HCT116 (cell line): ENCODE results near the gene CGNL1. TPM values are rescaled to one million over a fixed set of nuclear protein-coding genes. Genes with fewer than 3 reads are reported as not detected.
A peak's percentile ranks its signal among the peaks of the same experiment; 100 is the strongest.

Source experiments
- ATAC-seq: fragments of 200-7000 bp; cut with Tn5 transposase; 2 replicates; pipeline ENCODE4 v1.9.1; 2020; ENCODE audit warnings: mild to moderate bottlenecking, moderate library complexity
- BruUV-seq: library from RNA; stranded (reverse); fragments of 400-500 nt; replicated peaks from 2 replicates; lab custom pipeline; 2021; lab: Mats Ljungman, UMichigan
- CTCF ChIA-PET: fragments of 300-600 bp; sonication (Branson Sonifier 250); formaldehyde crosslinking; loops from one replicate; lab custom pipeline; 2021; ENCODE audit warnings: antibody characterized with exemption; lab: Charles Lee
- POLR2A ChIA-PET: fragments of 300-600, 350-600 bp; sonication (Branson Sonifier 250); formaldehyde crosslinking; loops from one replicate; lab custom pipeline; 2021; ENCODE audit warnings: antibody characterized with exemption; lab: Charles Lee
- RAD21 ChIA-PET, 2 experiments: fragments of 300-600 bp; sonication (Branson Sonifier 250); formaldehyde crosslinking; loops; one replicate each; lab custom pipeline; 2023; ENCODE audit warnings: low total read pairs in 2 of 2; ENCODE audit not compliant: uncharacterized antibody in 2 of 2, unreplicated experiment in 2 of 2, low non-redundant PET in 1 of 2; lab: Charles Lee
- DNase-seq: peaks from one replicate; pipeline ENCODE4 v3.0.0-alpha.2; 2010; ENCODE audit warnings: low read depth, low spot score
- H2AFZ ChIP-seq: fragments of 200-600 bp; shearing (Covaris generic), sonication (generic); 2 replicates; pipeline ENCODE4 v1.6.1; 2017; ENCODE audit warnings: low read depth, mixed run types, mixed read lengths, antibody characterized with exemption, low read length; ENCODE audit not compliant: poor library complexity, severe bottlenecking
- H3K27ac ChIP-seq: 2 replicates; pipeline ENCODE4 v1.5.1; 2012; ENCODE audit warnings: low read depth, low read length
- H3K27me3 ChIP-seq: fragments of 200-600 bp; sonication (generic); 2 replicates; pipeline ENCODE4 v1.6.1; 2016; ENCODE audit warnings: mixed run types, low read length, mixed read lengths; ENCODE audit not compliant: insufficient read depth
- H3K36me3 ChIP-seq, 2 experiments: fragments of 200-500 bp in 1 of 2; fragments of 200-600 bp in 1 of 2; sonication (Bioruptor generic) in 1 of 2; sonication (generic) in 1 of 2; 2 replicates each; pipeline versions ENCODE4 v1.5.1 to v1.6.1; 2014 to 2016; ENCODE audit warnings: low read length in 2 of 2, inconsistent platforms in 1 of 2, mixed read lengths in 1 of 2, mixed run types in 1 of 2; ENCODE audit not compliant: insufficient read depth in 2 of 2, control insufficient read depth in 1 of 2
- H3K4me1 ChIP-seq, 2 experiments: fragments of 200-600 bp in 1 of 2; sonication (generic) in 1 of 2; 2 replicates each; pipeline versions ENCODE4 v1.5.1 to v1.6.1; 2012 to 2017; ENCODE audit warnings: low read length in 2 of 2, inconsistent platforms in 1 of 2, mild to moderate bottlenecking in 1 of 2, mixed read lengths in 1 of 2, mixed run types in 1 of 2, moderate library complexity in 1 of 2; ENCODE audit not compliant: insufficient read depth in 2 of 2, control insufficient read depth in 1 of 2
- H3K4me2 ChIP-seq: fragments of 200-600 bp; sonication (generic); 2 replicates; pipeline ENCODE4 v1.6.1; 2017; ENCODE audit warnings: mixed run types, low read length, mixed read lengths
- H3K4me3 ChIP-seq, 2 experiments: fragments of 200-600 bp in 1 of 2; sonication (generic) in 1 of 2; replicated peaks in 1 of 2; 2 replicates each; pipeline ENCODE4 v1.5.1; 2011 to 2016; ENCODE audit warnings: low read length in 2 of 2, control low read depth in 1 of 2, low read depth in 1 of 2, mild to moderate bottlenecking in 1 of 2, mixed read lengths in 1 of 2, mixed run types in 1 of 2
- H3K79me2 ChIP-seq: fragments of 200-600 bp; sonication (generic); 2 replicates; pipeline ENCODE4 v1.6.1; 2017; ENCODE audit warnings: mild to moderate bottlenecking, mixed run types, low read length, moderate library complexity, mixed read lengths; ENCODE audit not compliant: insufficient read depth
- H3K9ac ChIP-seq: fragments of 200-600 bp; sonication (generic); 2 replicates; pipeline ENCODE4 v1.6.1; 2016; ENCODE audit warnings: low read length, mixed read lengths
- H3K9me2 ChIP-seq: fragments of 200-600 bp; sonication (generic), shearing (Covaris generic); 2 replicates; pipeline ENCODE4 v1.6.1; 2017; ENCODE audit warnings: mixed run types, mild to moderate bottlenecking, moderate library complexity; ENCODE audit not compliant: insufficient read depth
- H3K9me3 ChIP-seq, 2 experiments: fragments of 200-500 bp in 1 of 2; fragments of 200-600 bp in 1 of 2; sonication (Bioruptor generic) in 1 of 2; sonication (generic) in 1 of 2; 2 replicates each; pipeline ENCODE4 v1.6.1; 2014 to 2017; ENCODE audit warnings: low read length in 2 of 2, mixed read lengths in 2 of 2, inconsistent platforms in 1 of 2, low read depth in 1 of 2, mild to moderate bottlenecking in 1 of 2, mixed run types in 1 of 2, moderate library complexity in 1 of 2; ENCODE audit not compliant: control insufficient read depth in 1 of 2, insufficient read depth in 1 of 2
- H4K20me1 ChIP-seq: fragments of 200-600 bp; sonication (generic), shearing (Covaris generic); 2 replicates; pipeline ENCODE4 v1.6.1; 2017; ENCODE audit warnings: mixed run types, mild to moderate bottlenecking, moderate library complexity; ENCODE audit not compliant: insufficient read depth
- CBX3 ChIP-seq: IDR thresholded peaks from 2 replicates; pipeline ENCODE4 v1.6.1; 2012; ENCODE audit warnings: low read depth
- EGR1 ChIP-seq: IDR thresholded peaks from 2 replicates; pipeline ENCODE4 v1.6.1; 2012; ENCODE audit warnings: low read depth
- ELF1 ChIP-seq: IDR thresholded peaks from 2 replicates; pipeline ENCODE4 v1.6.1; 2012; ENCODE audit warnings: low read depth, borderline replicate concordance
- EZH2phosphoT487 ChIP-seq: fragments of 200-600 bp; IDR thresholded peaks from 2 replicates; pipeline ENCODE4 v1.6.1; 2018; ENCODE audit warnings: antibody characterized with exemption, borderline replicate concordance
- FOSL1 ChIP-seq: IDR thresholded peaks from 2 replicates; pipeline ENCODE4 v1.6.1; 2012; ENCODE audit warnings: low read depth
- RAD21 ChIP-seq: IDR thresholded peaks from 2 replicates; pipeline ENCODE4 v1.6.1; 2012; ENCODE audit warnings: low read depth, mild to moderate bottlenecking
- SIN3A ChIP-seq: IDR thresholded peaks from 2 replicates; pipeline ENCODE4 v1.6.1; 2012; ENCODE audit warnings: low read depth
- TCF7L2 ChIP-seq: IDR thresholded peaks from 2 replicates; pipeline ENCODE4 v1.7.0; 2011; ENCODE audit warnings: borderline replicate concordance, inconsistent platforms; ENCODE audit not compliant: insufficient read depth, insufficient read length; ENCODE audit errors: extremely low read depth
- intact Hi-C: fragments of 100-400 bp; cut with micrococcal nuclease; formaldehyde crosslinking; loops from 2 replicates; pipeline ENCODE4 v1.10.0; 2022
- total RNA-seq: library from RNA; stranded (reverse); gene quantifications from one replicate; pipeline ENCODE4 v1.2.1, GENCODE V29; 2021; ENCODE audit not compliant: unreplicated experiment
- TF ChIP-seq, protein P1 (sequence below), 3 experiments: fragments of 200-600 bp in 1 of 3; sonication (generic) in 1 of 3; IDR thresholded peaks in 2 of 3; conservative IDR thresholded peaks in 1 of 3; 2 replicates each; pipeline ENCODE4 v1.5.1; 2012 to 2017; ENCODE audit warnings: low read depth in 2 of 3, low read length in 2 of 3, antibody characterized with exemption in 1 of 3, borderline replicate concordance in 1 of 3, control low read depth in 1 of 3, mild to moderate bottlenecking in 1 of 3, mixed read lengths in 1 of 3, mixed run types in 1 of 3, moderate library complexity in 1 of 3; ENCODE audit not compliant: insufficient read depth in 1 of 3

CGNL1 gene
- total RNA-seq, 1 experiment from 2014 or later = 2.2 TPM

DNA sequence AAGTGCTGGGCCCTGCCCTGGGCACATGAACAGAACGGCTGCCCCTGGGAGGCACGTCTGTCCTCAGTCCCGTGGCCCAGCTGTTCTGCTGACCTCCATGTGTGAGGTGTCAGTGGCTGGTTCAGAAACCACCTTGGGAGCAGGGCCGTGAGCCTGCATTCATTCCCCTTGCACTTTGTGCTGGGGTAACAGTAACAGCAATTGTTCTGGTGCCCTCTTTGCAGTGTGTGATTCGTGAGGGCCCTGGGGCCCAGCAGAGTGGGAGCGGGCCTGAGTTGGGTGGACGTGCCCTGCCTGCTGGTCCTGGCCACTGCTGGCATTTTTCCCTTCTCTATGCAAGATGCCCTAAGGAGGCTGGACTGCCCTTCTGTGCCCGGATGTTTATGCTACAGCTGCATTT is 165.0 kb downstream of the CGNL1 start:
- TF ChIP-seq CBX3 (no peak), EZH2phosphoT487 (no peak), EGR1 (no peak), ELF1 (no peak), TCF7L2 (no peak), SIN3A (no peak), FOSL1 (no peak)
- no peak overlapping the region for H3K27ac ChIP-seq
- ChIA-PET RAD21 (interaction anchor here (0.8 to 1.5 kb wide), 2 partner anchors 14 to 201 kb away, joined by 3 to 8 read pairs (median 3); no protein-coding TSS in a partner anchor), POLR2A (no interaction called here), CTCF (interaction anchor here (0.8 to 2.5 kb wide), 12 partner anchors 11 to 529 kb away, joined by 3 to 62 read pairs (median 10); partner anchors contain the start of genes CGNL1 and MYZAP)
- intact Hi-C loops = no loop called here
- H3K9me2 ChIP-seq = no peaks in the 10 kb centered on the region
- H3K4me3 ChIP-seq = no peak overlapping the region
- no peaks in the 10 kb centered on the region for H4K20me1 ChIP-seq
- no peaks in the 10 kb centered on the region for H3K36me3 ChIP-seq
- H3K9ac ChIP-seq = no peak overlapping the region
- no peak for ATAC-seq
- no peaks in the 10 kb centered on the region for H3K27me3 ChIP-seq
- peaks cover 6% of the 10 kb centered on the region in 2 experiments; a peak in 3 of 4 replicates for H3K4me1 ChIP-seq
- no TSS peak for BruUV-seq
- no peak overlapping the region for H2AFZ ChIP-seq
- no peaks in the 10 kb centered on the region for H3K79me2 ChIP-seq
- no peak overlapping the region for H3K4me2 ChIP-seq
- no peak for DNase-seq
- no peaks in the 10 kb centered on the region for H3K9me3 ChIP-seq

DNA sequence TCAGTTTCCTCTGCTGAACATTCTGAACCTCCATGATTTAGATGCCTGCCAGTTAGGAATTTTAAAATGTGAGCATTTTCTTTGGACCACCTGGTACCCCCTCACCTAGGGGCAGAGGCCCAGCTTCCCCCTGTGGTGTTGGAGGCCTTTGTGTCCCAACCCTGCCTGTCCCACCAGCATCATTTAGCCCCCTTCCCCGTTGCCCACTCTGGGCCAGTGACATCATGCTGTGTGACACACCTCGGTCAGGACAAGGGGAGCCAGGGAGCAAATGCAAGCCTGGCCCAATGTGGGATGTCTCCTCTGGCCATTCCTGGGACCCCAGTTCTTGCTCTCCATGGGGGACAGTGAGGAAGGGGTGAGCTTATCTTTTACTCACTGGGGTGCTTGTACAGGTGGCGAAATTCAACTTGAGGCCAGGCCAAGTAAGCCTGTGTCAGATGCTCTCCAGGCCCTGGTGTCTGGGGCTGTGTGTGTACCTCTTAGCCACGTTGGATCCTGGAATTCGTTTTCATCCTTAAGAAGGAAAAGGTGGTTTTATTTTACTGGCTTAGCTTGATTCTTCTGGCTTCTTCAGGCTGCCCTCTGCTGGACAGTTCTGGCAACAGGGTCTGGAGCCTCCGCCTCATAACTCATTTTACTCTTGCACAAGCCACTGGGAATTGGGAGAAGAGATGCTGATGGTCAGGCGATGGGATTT is 165.7 kb downstream of the CGNL1 start:
- H3K4me3 ChIP-seq = no peak overlapping the region
- ATAC-seq = peak; percentile 86
- TF ChIP-seq FOSL1 (no peak), RAD21 (peak; percentile 69)
- TF ChIP-seq, protein P1, sequence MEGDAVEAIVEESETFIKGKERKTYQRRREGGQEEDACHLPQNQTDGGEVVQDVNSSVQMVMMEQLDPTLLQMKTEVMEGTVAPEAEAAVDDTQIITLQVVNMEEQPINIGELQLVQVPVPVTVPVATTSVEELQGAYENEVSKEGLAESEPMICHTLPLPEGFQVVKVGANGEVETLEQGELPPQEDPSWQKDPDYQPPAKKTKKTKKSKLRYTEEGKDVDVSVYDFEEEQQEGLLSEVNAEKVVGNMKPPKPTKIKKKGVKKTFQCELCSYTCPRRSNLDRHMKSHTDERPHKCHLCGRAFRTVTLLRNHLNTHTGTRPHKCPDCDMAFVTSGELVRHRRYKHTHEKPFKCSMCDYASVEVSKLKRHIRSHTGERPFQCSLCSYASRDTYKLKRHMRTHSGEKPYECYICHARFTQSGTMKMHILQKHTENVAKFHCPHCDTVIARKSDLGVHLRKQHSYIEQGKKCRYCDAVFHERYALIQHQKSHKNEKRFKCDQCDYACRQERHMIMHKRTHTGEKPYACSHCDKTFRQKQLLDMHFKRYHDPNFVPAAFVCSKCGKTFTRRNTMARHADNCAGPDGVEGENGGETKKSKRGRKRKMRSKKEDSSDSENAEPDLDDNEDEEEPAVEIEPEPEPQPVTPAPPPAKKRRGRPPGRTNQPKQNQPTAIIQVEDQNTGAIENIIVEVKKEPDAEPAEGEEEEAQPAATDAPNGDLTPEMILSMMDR (IDR thresholded peaks at IDR 0.05 in 2 of 3, conservative IDR thresholded peaks at IDR 0.05 in 1 of 3; ENCODE audit: borderline replicate concordance in 1 of 3, insufficient read depth in 1 of 3, low read depth in 2 of 3, low read length in 2 of 3) = peak; percentile 61 to 89 (median 86); a peak in 5 of 6 replicates
- H3K79me2 ChIP-seq = no peaks in the 10 kb centered on the region
- H2AFZ ChIP-seq = no peak overlapping the region
- no peak overlapping the region for H3K27ac ChIP-seq
- RAD21 ChIA-PET = interaction anchor here (0.8 to 1.5 kb wide), 2 partner anchors 15 to 201 kb away, joined by 3 to 8 read pairs (median 3); no protein-coding TSS in a partner anchor
- H3K9me2 ChIP-seq = no peaks in the 10 kb centered on the region
- no peaks in the 10 kb centered on the region for H4K20me1 ChIP-seq
- intact Hi-C loops = loop anchor here (1.0 kb wide), 1 partner anchor 202 kb away; no protein-coding TSS in a partner anchor
- H3K36me3 ChIP-seq = no peaks in the 10 kb centered on the region
- no peaks in the 10 kb centered on the region for H3K9me3 ChIP-seq
- CTCF ChIA-PET = interaction anchor here (0.6 to 2.5 kb wide), 18 partner anchors 10 to 1052 kb away, joined by 3 to 62 read pairs (median 4); partner anchors contain the start of genes CGNL1 and MYZAP
- H3K27me3 ChIP-seq = no peaks in the 10 kb centered on the region
- no peak overlapping the region for H3K9ac ChIP-seq
- DNase-seq = peak; percentile 45
- no peak overlapping the region for H3K4me2 ChIP-seq
- peaks cover 3 to 6% of the 10 kb centered on the region in 2 experiments; a peak in 3 of 4 replicates for H3K4me1 ChIP-seq
- BruUV-seq = no TSS peak
- POLR2A ChIA-PET = no interaction called here
